ENCODE measurements around the gene TMC4.

DNA sequence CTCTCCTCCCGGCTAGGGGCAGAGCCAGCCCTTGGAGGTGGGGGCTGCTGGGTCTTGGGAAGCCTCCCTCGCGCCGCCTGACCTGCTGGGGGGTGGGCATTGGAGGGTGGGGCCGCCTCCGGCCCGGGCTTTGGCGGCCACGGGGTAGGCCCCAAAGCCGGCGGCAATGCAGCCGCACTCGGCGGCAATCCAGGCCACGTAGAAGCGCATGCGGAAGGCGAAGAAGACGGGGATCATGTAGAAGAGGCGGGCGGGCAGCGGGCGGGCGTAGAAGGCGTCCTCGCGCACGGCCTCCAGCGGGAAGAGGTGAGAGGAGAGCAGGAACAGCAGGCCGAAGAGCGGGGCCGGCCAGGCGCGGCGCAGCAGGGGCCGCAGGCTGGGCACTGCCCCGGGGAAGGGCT lies 7.7 kb upstream of the TMC4 start:
- TF ChIP-seq, protein P1, sequence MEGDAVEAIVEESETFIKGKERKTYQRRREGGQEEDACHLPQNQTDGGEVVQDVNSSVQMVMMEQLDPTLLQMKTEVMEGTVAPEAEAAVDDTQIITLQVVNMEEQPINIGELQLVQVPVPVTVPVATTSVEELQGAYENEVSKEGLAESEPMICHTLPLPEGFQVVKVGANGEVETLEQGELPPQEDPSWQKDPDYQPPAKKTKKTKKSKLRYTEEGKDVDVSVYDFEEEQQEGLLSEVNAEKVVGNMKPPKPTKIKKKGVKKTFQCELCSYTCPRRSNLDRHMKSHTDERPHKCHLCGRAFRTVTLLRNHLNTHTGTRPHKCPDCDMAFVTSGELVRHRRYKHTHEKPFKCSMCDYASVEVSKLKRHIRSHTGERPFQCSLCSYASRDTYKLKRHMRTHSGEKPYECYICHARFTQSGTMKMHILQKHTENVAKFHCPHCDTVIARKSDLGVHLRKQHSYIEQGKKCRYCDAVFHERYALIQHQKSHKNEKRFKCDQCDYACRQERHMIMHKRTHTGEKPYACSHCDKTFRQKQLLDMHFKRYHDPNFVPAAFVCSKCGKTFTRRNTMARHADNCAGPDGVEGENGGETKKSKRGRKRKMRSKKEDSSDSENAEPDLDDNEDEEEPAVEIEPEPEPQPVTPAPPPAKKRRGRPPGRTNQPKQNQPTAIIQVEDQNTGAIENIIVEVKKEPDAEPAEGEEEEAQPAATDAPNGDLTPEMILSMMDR (IDR thresholded peaks at IDR 0.05): no peak
- no peak for TF ChIP-seq POLR2A (IDR thresholded peaks at IDR 0.05)

All from testis (tissue), 2 donors.